Activated CD8-positive, alpha-beta memory T cell treated with anti-CD3 and anti-CD28 coated beads for 48 hours (primary cell): Measurements from ENCODE around the gene UQCRC2.
A peak's percentile ranks its signal among the peaks of the same experiment; 100 is the strongest.
"Not testable (repeated sequence)": the region's sequence is repeated elsewhere in the genome, so short reads cannot be mapped to it uniquely, and the experiment has no call there.

Experiments used
- DNase-seq, 3 experiments: peaks; one replicate each; pipeline ENCODE4 v3.0.0-alpha.2; 2020; ENCODE audit warnings: low read depth in 2 of 3, low spot score in 2 of 3

Gene UQCRC2

DNA sequence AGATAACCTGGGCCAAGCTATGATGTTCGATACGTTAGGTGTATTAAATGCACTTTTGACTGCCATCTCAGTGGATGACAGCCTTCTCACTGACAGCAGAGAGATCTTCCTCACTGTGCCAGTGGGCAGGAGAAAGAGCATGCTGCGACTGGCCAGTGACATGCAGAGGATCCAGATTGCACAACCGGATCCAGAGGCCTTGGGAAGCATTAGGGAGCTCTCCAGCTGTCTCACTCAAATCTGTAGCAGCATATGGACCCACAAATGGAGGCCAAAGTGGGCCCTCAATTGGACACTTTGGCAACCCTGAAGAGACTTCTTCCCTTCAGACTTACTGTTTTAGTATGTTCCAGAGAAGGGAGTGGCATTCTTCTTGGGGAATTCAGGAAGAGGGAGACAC is 26.9 kb downstream of the UQCRC2 start:
- no peak for DNase-seq

DNA sequence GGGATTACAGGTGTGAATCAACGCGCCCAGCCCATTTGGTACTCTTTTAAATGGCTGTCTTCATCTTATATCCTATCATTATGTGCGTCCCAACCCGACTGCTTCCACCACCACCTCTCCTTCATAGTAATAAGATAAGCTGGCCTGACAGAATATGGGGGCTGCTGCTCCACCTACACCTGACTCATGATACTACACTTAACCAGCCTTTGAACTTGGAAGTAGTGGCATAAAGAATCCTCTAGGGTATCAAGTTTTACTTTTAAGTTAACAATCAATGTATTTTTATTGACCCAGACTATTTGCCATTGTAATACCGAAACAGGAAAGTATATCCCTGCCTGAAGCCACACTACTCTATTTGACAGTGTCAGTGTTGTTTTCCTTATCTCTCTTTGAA is 28.9 kb downstream of the UQCRC2 start:
- no peak for DNase-seq

DNA sequence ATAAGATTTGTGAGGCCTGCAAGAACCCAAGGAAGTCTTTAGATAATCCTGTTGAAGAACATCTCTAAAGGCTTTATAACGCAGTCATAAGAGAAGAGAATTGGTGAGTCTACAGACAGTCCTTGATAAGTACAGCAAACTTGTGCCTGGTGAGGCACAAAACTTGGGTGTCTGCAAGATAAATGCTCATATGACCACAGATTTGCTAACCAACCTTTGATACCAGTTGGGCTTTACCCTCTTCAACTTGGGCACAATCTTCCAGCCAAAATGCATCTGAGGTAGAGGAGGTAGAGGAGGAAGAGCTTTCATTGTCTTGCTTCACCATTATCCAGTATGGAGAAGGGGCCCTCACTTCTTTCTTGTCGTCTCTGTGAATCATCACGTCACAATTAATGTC is 30.9 kb downstream of the UQCRC2 start:
- DNase-seq = no peak

DNA sequence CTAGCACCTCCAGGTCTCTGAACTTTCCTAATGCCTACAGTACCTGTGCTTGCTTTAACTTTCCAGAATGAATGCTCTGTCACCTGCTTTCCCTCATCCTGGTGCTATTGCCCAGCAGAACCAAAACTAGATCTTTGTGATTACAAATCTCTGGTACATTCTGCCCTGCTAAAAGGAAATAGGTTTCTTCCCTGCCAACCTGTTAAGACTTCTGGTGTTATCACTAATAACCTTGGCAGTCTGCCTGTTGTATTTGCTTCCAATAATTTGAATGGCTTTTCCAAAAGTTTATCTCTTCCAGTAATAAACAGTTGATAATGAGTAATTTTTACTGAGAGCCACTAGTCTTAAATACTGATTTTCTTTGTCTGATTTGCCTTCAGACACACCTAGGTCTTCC is 32.4 kb downstream of the UQCRC2 start:
- no peak for DNase-seq

DNA sequence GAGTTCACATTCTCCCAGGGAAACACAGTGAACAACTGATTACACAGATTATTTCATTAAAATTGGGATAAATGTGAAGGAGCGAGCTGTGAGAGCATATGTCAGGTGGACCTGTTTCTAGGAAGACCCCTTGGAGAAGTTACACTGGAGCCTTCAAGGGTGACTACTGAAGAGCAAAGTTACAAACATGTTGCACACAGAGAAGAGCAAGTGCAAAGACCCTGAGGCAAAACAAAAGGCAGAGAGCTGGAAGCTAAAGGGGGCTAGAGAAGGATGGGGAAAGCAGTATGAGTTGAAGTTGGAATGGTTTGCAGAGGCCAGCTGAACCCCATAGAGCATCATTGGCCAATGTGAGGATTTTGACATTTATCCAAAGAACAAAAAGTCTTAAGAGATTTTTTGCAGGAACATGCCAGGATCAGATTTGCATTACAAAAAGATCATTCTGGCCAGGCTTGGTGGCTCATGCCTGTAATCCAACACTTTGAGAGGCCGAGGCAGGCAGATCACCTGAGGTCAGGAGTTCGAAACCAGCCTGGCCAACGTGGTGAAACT is 33.6 kb downstream of the UQCRC2 start:
- DNase-seq = no peak

DNA sequence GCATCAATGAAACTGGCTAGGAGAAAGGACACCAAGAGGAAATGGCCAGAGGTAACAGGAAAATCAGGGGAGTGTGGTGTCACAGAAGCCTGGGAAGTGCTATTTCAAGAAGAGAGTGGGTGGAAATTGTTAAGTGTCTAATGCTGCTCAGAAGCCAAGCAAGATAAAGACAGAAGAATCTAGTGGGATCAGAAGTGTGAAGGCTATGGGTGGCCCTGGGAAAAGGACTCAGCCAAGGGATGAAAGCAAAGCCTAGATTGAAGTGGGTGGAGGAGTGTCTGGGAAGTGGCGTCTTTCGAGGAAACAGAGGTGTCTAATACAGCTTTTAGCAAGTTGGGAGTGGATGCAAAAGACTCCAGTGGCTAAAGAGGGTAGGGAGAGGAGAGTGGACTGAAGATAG is 34.3 kb downstream of the UQCRC2 start:
- no peak for DNase-seq

DNA sequence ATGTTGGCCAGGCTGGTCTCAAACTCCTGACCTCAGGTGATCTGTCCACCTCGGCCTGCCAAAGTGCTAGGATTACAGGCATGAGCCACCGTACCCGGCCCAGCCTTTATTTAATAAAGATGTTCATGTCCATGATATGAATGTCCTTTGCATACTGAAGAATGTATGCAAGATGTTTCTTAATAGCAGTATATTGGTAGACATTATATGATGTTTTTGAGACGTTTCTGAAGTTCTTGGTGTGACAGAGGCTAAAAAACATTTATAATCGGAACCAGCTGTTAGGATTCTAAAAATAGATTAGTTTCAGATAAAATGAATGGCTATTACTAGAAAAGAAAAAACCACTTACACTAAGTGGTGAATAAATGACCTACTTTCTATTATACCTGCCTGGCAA is 36.0 kb downstream of the UQCRC2 start:
- DNase-seq = no peak

DNA sequence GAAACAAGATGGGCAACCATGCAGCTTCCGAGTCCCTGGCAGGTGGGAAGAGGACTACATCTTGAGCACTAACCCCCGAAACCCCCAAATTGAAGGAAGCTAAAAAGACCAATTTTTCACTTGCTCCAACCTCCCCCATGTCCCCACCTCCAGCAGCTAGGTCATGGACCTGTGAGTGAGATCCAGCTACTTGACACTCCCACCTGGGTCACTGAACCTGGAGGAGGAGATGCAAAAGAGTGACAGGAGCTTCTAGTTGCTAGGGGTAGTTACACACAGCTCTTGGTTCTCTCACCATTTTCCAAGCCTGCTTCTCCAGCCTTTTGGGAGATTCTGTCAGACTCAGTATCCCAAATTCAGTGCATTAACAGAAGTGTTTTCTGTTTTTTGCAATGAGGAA is 36.6 kb downstream of the UQCRC2 start:
- no peak for DNase-seq

DNA sequence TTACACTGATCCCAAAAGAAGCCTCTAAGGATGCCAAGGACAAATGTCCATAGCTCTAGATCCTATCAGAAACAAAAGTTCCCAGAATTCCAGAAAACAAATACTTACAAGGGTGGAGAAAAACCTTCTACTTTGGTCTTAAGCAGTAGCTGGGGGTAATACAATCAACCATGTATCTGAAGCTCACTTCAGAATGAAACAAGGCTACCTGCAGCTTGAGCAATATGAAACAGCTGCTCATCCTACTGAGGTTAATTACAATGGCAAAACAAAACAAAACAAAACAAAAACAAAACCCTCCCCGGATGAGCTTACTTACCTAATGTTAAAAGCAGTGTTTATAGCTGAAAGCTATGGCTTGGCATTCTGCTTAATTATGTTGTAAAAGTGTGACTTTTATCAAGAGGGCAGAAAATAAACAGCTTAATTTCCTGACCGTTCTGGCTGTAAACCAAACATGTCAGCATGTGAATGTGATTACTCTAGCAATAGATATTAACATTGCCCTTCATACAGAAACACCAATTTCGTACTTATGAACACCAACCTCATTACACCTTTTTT is 37.3 kb downstream of the UQCRC2 start:
- no peak for DNase-seq

DNA sequence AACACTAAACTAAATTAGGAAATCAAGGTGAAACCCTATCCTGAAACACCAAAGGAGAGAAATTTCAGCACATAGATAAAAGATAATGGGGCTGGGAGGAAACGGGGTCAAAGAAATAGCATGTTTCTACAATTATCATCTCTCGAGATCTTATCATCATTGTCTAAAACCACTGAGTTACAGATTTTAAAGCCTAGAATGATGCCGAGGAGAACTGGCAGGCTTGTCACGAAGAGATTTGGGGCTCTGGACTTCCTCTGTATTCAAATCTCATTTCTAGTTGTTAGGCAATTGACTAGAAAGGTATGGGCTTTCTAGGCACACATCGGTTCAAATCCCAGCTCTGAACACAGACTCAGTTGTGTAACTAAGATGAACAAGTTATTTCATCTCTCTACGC is 38.5 kb downstream of the UQCRC2 start:
- DNase-seq = no peak

DNA sequence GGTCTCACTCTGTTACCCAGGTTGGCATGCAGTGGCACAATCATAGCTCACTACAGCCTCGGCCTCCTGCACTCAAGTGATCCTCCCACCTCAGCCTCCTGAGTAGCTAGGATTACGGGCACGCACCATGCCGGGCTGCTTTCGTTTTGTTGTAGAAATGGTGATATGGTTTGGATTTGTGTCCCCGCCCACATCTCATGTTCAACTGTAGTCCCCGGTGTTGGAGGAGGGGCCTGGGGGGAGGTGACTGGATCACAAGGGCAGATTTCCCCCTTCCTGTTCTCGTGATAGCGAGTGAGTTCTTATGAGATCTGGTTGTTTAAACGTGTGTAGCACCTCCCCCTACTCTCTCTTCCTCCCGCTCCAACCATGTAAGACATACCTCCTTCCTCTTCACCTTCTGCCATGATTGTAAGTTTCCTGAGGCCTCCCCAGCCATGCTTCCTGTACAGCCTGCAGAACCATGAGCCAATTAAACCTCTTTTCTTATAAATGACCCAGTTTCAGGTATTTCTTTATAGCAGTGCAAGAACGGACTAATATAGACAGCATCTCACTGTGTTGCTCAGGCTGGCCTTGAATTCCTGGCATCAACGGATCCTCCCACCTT is 41.8 kb downstream of the UQCRC2 start:
- DNase-seq = no peak

DNA sequence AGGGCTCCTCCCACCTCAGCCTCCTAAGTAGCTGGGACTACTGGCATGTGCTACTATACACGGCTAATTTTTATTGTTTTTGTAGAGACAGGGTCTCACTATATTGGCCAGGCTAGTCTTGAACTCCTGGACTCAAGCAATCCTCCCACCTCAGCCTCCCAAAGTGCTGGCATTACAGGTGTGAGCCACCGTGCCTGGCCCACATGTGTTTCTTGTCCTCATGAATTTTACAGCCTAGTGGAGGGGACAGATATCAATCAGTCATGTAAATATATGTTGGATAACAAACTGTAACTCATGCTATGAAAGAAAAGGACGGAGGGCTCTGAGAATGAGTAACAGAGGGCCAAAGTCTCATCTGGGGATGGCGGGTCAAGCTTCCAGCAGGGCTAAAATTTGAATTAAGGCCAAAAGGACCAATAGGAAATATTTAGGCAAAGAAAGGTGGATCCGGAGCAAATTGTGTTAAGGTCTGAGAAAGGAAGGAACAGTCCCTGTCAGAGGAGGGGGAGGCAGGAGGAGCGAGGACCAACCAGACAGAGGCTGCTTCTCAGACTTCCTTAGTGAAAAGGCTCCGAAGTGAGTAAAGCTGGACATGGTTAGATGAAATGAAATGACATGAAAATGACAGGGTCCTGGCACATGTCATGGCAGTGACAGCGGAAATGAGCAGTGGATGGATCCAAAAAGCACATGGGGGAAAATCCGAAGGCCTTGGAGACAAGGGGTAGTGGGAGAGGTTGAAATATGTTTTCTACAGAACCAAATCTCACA is 43.9 kb downstream of the UQCRC2 start:
- no peak for DNase-seq

DNA sequence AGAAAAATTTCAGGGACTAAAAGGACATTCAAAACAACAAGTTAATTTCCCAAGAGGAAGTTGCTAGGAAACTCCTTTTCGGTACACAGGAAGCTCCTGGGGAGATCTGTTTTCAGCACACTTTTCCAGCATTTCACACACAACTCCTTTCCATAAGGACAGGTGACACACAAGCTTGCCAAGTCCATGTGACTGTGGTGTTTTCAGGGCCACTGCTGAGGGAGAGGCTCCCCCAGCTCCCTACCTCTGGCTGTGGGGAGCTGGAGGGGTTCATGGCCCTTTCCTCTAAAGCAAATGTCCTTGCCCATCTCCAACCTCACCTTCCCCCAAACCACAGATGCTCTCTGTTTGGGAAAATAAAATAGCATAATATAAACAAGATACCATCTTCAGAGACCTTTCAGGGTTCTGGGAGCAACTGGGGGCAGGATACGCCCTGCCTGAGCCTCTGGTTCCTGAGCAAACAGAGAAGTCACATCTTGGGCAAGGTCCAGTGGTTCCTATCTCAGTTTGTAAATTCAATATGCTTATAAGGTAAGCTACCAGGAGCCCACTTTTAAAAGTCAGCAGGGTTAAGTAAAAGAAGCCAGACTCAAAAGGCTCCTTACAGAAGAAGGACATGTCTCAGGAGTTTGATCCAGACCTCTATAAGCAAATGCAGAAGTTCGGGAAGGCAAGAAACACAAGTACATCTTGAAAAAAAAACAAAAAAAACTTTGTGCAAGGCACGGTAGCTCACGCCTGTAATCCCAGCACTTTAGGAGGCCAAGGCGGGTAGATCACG is 44.7 kb downstream of the UQCRC2 start:
- no peak for DNase-seq

DNA sequence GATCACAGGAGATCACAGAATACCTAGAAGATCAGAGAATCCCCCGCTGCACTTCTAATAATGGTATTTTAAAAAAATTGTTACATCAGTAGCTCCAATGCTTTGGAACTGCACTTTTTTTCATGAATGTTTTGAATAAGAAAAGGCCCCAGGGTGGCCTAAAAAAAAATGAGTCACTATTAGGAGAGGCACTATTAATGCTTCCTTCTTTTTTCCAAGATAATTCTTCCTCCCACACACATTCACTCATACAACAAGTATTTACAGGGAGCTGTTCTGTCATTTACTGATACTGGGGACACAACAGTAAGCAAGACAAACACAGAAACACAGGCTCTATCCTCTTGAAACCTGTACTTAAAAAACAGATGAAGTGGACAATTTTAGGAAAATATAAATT is 48.4 kb downstream of the UQCRC2 start:
- no peak for DNase-seq

DNA sequence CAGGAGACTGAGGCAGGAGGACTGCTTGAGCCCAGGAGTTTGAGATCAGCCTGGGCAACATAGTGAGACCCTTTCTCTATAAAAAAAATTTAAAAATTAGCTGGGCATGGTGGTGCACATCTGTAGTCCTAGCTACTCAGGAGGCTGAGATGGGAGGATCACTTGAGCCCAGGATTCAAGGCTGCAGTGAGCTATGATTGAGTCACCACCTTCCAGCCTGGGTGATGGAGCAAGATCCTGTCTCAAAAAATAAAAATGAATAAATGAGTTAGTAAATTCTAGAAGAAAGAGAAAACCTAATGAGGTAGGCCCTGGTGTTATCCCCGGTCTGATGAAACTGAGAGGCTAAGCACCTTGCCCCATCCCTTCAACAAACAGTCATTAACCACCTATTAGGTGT is 48.9 kb downstream of the UQCRC2 start:
- not testable (repeated sequence) for DNase-seq

DNA sequence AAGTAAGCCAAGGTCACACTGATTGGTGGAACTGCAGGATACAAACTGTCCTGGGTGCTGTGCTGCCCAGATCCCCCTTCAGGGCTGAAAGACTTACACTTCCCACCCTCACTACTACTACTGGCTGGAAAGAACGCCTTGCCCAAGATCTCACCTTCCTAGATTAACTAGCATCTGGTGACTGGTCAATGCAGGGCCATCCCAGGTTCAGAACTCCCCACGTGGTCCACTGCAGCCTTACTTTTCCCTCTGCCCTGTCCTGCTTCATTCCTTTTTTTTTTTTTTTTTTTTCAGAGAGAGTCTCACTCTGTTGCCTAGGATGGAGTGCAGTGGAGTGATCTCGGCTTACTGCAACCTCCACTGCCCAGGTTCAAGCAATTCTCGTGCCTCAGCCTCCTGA is 50.0 kb downstream of the UQCRC2 start:
- no peak for DNase-seq

DNA sequence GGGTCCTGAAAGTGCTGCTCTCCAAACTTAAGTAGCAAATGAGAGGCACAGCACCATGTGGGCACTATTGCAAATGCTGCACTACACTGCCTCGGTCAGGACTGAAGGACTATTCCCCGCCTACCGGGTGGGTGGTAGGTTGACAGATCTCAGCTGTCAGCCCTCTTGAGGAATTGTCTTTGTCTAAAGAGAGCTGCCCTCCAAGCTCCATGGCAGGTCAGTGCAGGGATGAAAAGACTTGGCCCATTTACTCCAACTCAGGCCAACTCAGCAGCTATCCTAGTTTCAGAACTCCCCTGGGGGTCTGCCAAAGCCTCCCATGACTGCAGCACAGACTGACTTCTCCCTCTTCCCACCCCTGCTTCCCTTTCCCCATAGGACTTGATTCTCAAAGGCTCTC is 51.2 kb downstream of the UQCRC2 start:
- no peak for DNase-seq

DNA sequence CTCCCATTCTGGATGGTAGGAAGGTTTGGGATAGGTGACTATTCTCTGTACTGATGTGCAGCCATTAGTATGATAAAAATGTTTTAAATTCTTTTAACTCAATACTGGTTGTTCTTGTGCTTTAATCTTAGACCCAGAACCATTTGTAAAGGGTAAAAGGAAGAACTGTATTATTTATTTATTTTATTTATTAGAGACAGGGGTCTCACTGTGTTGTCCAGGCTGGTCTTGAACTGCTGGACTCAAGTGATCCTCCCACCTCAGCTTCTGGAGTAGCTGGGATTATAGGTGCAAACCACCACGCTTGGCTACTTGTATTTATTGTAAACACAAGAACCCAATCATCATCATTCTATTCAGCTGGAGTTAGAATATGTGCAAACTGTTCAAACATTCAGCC is 52.6 kb downstream of the UQCRC2 start:
- DNase-seq = no peak

DNA sequence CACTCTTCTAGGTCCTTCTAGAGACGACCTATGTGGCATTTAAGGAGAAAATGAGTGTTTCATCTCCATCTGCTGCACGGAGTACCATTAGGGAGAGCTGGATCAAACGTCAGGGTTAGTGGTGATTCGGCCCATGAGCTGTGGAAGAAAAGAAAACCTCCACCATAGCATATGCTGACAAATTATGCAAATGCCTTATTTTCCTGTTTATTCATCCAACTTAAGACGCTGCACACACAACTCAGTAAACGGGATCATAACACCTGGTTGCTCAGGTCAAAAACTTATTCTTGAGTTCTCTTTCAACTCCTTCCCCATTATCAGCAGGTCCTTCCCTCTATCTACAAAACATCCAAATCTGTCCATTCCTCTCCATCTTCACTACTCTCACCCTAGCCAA is 53.5 kb downstream of the UQCRC2 start:
- DNase-seq = no peak

DNA sequence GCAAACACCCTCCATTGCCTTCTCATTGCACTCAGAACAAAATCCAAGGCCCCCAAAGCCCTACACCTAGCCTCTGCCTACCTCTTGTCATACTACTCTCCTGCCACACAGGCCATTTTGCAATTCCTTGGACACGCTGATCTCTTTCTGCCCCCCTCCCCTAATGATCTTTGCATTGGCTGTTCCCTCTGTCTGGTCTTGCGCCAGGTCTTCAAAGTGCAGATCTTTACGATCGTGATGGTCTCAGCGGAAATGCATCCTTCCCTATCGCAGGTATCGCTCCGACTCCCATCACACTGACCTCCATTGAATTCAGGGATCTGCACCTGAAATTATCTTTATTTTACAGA is 54.0 kb downstream of the UQCRC2 start:
- DNase-seq = no peak

DNA sequence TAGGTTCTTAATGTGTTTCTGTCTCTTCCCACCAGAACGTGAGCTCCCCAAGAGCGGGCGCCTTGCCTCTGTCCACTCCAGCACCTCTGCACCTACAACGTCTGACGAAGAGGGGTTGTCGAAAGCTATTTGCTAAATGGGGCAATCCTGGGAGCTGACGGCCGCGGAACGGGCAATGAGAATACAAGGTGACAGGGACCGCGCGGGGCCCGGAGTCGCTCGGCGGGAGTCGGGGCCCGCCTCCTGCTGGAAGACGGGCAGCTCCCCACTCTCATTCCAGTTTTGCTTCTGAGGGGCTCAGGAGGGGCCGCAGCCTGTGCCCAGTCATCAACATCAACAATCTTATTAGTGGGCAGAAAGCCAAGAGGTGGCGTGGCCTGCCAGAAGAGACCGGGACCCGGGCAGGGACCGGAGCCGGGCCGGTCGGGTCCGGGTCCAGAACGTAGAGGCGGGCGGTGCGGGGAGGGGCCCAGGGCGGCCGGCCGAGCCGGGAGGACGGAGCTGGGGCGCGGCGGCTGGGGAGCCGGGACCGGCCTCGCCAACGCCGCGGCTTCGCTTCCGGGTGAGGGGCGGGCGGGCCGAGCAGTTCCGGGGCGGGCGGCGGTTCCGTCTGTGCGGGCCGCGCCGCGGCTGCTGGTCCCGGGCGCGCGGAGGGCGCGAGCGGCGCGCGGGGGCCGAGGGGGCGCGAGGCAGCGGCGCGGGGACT is 54.5 kb downstream of the UQCRC2 start, which contains the start of gene MOSMO:
TSS of gene MOSMO (plus strand) at position 603 of the 706 bp plus-strand sequence. CDS start 191 bp downstream, outside the sequence.
- DNase-seq = peak; percentile 33 to 55 (median 42)
